ENCODE results near the gene PAOX. TPM values are rescaled to one million over a fixed set of nuclear protein-coding genes. Genes with fewer than 3 reads are reported as not detected.

Gene PAOX
- total and polyA plus RNA-seq, 2 of the 13 experiments (the other 11 are each of a cell fraction or from before 2014, with no cell fraction given), result 0.49 to 0.77 TPM

DNA sequence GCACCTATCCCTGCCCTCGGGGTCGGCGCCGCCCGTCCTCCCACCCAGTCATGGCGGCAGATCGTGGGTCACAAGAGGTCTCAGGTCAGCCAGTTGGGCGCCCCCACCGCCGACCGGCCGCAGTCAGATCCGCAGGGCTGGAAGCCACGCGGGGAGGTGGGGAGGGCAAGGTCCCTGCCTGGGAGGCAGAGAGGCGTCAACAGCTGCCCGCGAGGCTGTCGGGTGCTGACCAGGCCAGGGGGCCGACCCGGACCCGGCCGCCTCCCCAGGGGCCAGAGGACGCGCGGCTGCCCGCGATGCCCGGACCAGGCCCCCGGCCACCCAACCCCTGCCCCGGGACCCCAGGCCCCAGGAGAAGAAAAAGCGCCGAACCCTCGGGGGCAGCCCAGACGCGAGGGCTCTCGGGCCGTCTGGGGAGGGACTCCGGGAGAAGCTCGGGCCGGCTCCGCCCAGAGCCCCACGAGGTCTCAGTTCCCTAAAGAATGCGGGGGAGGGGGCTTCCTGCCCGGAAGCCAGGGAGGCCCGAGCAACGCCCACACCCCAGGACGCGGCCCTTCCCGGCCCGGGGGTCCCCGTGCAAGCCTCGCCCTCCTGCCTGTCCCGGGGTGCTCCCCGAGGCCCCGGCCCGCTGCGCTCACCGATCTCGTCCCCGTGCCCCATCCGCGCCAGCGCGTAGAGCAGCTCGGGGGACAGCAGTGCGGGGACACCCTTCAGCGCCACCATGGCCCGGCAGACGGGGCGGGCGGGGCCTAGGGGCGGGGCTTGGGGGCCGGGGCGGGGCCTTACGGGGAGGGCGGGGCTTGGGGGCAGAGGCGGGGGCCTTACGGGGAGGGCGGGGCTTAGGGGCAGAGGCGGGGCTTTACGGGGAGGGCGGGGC is 21.5 kb upstream of the PAOX start, which contains the start of gene FUOM (continued):
- TF ChIP-seq, protein P1, sequence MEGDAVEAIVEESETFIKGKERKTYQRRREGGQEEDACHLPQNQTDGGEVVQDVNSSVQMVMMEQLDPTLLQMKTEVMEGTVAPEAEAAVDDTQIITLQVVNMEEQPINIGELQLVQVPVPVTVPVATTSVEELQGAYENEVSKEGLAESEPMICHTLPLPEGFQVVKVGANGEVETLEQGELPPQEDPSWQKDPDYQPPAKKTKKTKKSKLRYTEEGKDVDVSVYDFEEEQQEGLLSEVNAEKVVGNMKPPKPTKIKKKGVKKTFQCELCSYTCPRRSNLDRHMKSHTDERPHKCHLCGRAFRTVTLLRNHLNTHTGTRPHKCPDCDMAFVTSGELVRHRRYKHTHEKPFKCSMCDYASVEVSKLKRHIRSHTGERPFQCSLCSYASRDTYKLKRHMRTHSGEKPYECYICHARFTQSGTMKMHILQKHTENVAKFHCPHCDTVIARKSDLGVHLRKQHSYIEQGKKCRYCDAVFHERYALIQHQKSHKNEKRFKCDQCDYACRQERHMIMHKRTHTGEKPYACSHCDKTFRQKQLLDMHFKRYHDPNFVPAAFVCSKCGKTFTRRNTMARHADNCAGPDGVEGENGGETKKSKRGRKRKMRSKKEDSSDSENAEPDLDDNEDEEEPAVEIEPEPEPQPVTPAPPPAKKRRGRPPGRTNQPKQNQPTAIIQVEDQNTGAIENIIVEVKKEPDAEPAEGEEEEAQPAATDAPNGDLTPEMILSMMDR (CRISPR knock-in tag; IDR thresholded peaks at IDR 0.05), result peak; percentile 49
- TF ChIP-seq RXRB (CRISPR knock-in tag; IDR thresholded peaks at IDR 0.05; ENCODE audit: borderline replicate concordance) (0 out of 2 replicates have a peak, but pooled peaks have one; percentile 10), ZNF337 (CRISPR knock-in tag; IDR thresholded peaks at IDR 0.05; ENCODE audit: borderline replicate concordance, low read depth) (peak; percentile 38; the same call in 1 of the 2 replicates), SALL1 (CRISPR knock-in tag; IDR thresholded peaks at IDR 0.05) (no peak), ZNF883 (CRISPR knock-in tag; IDR thresholded peaks at IDR 0.05; ENCODE audit: not compliant biosample characterization) (peak; percentile 91), ZNF234 (CRISPR knock-in tag; conservative IDR thresholded peaks at IDR 0.05) (0 out of 2 replicates have a peak, but pooled peaks have one; percentile 26), RFXAP (CRISPR knock-in tag; IDR thresholded peaks at IDR 0.05; ENCODE audit: borderline replicate concordance) (0 out of 2 replicates have a peak, but pooled peaks have one; percentile 18), YEATS4 (CRISPR knock-in tag; IDR thresholded peaks at IDR 0.05; ENCODE audit: borderline replicate concordance) (peak; percentile 69), KDM5B (CRISPR knock-in tag; IDR thresholded peaks at IDR 0.05; ENCODE audit: borderline replicate concordance) (peak; percentile 71; the same call in 1 of the 2 replicates), ZNF543 (CRISPR knock-in tag; IDR thresholded peaks at IDR 0.05) (0 out of 2 replicates have a peak, but pooled peaks have one; percentile 8), RAD21 (CRISPR knock-in tag; IDR thresholded peaks at IDR 0.05) (peak; percentile 9), POLR2G (IDR thresholded peaks at IDR 0.05; ENCODE audit: low read depth, low read length) (peak; percentile 72), ZNF547 (CRISPR knock-in tag; IDR thresholded peaks at IDR 0.05) (0 out of 2 replicates have a peak, but pooled peaks have one; percentile 55)
- TF ChIP-seq, protein P2, sequence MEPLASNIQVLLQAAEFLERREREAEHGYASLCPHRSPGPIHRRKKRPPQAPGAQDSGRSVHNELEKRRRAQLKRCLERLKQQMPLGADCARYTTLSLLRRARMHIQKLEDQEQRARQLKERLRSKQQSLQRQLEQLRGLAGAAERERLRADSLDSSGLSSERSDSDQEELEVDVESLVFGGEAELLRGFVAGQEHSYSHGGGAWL (CRISPR knock-in tag; IDR thresholded peaks at IDR 0.05), result peak; percentile 36; the same call in 1 of the 2 replicates
- TF ChIP-seq, protein P3, sequence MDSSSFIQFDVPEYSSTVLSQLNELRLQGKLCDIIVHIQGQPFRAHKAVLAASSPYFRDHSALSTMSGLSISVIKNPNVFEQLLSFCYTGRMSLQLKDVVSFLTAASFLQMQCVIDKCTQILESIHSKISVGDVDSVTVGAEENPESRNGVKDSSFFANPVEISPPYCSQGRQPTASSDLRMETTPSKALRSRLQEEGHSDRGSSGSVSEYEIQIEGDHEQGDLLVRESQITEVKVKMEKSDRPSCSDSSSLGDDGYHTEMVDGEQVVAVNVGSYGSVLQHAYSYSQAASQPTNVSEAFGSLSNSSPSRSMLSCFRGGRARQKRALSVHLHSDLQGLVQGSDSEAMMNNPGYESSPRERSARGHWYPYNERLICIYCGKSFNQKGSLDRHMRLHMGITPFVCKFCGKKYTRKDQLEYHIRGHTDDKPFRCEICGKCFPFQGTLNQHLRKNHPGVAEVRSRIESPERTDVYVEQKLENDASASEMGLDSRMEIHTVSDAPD (CRISPR knock-in tag; IDR thresholded peaks at IDR 0.05), result 0 out of 2 replicates have a peak, but pooled peaks have one; percentile 12
- TF ChIP-seq, protein P4, sequence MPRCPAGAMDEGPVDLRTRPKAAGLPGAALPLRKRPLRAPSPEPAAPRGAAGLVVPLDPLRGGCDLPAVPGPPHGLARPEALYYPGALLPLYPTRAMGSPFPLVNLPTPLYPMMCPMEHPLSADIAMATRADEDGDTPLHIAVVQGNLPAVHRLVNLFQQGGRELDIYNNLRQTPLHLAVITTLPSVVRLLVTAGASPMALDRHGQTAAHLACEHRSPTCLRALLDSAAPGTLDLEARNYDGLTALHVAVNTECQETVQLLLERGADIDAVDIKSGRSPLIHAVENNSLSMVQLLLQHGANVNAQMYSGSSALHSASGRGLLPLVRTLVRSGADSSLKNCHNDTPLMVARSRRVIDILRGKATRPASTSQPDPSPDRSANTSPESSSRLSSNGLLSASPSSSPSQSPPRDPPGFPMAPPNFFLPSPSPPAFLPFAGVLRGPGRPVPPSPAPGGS (CRISPR knock-in tag; IDR thresholded peaks at IDR 0.05), result peak; percentile 49; the same call in 1 of the 2 replicates
- TF ChIP-seq, protein P5, sequence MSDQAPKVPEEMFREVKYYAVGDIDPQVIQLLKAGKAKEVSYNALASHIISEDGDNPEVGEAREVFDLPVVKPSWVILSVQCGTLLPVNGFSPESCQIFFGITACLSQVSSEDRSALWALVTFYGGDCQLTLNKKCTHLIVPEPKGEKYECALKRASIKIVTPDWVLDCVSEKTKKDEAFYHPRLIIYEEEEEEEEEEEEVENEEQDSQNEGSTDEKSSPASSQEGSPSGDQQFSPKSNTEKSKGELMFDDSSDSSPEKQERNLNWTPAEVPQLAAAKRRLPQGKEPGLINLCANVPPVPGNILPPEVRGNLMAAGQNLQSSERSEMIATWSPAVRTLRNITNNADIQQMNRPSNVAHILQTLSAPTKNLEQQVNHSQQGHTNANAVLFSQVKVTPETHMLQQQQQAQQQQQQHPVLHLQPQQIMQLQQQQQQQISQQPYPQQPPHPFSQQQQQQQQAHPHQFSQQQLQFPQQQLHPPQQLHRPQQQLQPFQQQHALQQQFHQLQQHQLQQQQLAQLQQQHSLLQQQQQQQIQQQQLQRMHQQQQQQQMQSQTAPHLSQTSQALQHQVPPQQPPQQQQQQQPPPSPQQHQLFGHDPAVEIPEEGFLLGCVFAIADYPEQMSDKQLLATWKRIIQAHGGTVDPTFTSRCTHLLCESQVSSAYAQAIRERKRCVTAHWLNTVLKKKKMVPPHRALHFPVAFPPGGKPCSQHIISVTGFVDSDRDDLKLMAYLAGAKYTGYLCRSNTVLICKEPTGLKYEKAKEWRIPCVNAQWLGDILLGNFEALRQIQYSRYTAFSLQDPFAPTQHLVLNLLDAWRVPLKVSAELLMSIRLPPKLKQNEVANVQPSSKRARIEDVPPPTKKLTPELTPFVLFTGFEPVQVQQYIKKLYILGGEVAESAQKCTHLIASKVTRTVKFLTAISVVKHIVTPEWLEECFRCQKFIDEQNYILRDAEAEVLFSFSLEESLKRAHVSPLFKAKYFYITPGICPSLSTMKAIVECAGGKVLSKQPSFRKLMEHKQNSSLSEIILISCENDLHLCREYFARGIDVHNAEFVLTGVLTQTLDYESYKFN (CRISPR knock-in tag; conservative IDR thresholded peaks at IDR 0.05), result 0 out of 2 replicates have a peak, but pooled peaks have one; percentile 10

Data from HepG2 (cell line).